Measurements from ENCODE around the gene AFG3L2. TPM values are rescaled to one million over a fixed set of nuclear protein-coding genes. Genes with fewer than 3 reads are reported as not detected.

AFG3L2 gene
- total and polyA plus RNA-seq, 2 of the 13 experiments (the other 11 are each of a cell fraction or from before 2014, with no cell fraction given): 28.6 to 86.9 TPM

- TF ChIP-seq CEBPZ (IDR thresholded peaks at IDR 0.05; ENCODE audit: low read length): no peak
- TF ChIP-seq MAX (IDR thresholded peaks at IDR 0.05): peak; percentile 91
- no peak for TF ChIP-seq FOXK2 (IDR thresholded peaks at IDR 0.05)
- no peak for TF ChIP-seq TCF12 (IDR thresholded peaks at IDR 0.05)
- no peak for TF ChIP-seq TCF12 (CRISPR knock-in tag; IDR thresholded peaks at IDR 0.05)
- TF ChIP-seq ZNF12 (CRISPR knock-in tag; IDR thresholded peaks at IDR 0.05): no peak
- TF ChIP-seq POLR2G (IDR thresholded peaks at IDR 0.05; ENCODE audit: low read depth, low read length): peak; percentile 81
- TF ChIP-seq HMGA1 (CRISPR knock-in tag; conservative IDR thresholded peaks at IDR 0.05): no peak
- TF ChIP-seq HNF4G (IDR thresholded peaks at IDR 0.05; ENCODE audit: borderline replicate concordance, low read depth, low read length): no peak
- TF ChIP-seq HNF4G (CRISPR knock-in tag; IDR thresholded peaks at IDR 0.05; ENCODE audit: borderline replicate concordance, low read depth): peak; percentile 61; the same call in 1 of the 2 replicates
- TF ChIP-seq POLR2AphosphoS2 (IDR thresholded peaks at IDR 0.05; ENCODE audit: low read depth, low read length): no peak
- peak; percentile 7; the same call in 1 of the 2 replicates for TF ChIP-seq ZNF44 (CRISPR knock-in tag; IDR thresholded peaks at IDR 0.05)
- TF ChIP-seq ZMYM4 (CRISPR knock-in tag; IDR thresholded peaks at IDR 0.05): peak; percentile 44
- 0 out of 2 replicates have a peak, but pooled peaks have one; percentile 7 for TF ChIP-seq AKAP8 (CRISPR knock-in tag; IDR thresholded peaks at IDR 0.05)
- TF ChIP-seq RFX3 (CRISPR knock-in tag; IDR thresholded peaks at IDR 0.05): no peak
- no peak; the same call in 1 of the 2 replicates for TF ChIP-seq KLF6 (CRISPR knock-in tag; IDR thresholded peaks at IDR 0.05)
- no peak for TF ChIP-seq RAD51 (IDR thresholded peaks at IDR 0.05; ENCODE audit: borderline replicate concordance)
- TF ChIP-seq ZNF605 (CRISPR knock-in tag; IDR thresholded peaks at IDR 0.05): no peak; the same call in 1 of the 2 replicates
- TF ChIP-seq REXO4 (CRISPR knock-in tag; IDR thresholded peaks at IDR 0.05; ENCODE audit: borderline replicate concordance): no peak
- TF ChIP-seq AFF4 (CRISPR knock-in tag; IDR thresholded peaks at IDR 0.05): no peak
- TF ChIP-seq ZFP62 (CRISPR knock-in tag; IDR thresholded peaks at IDR 0.05): no peak
- no peak; the same call in 1 of the 2 replicates for TF ChIP-seq PBX3 (CRISPR knock-in tag; IDR thresholded peaks at IDR 0.05; ENCODE audit: borderline replicate concordance)
- peak; percentile 88; the same call in 1 of the 2 replicates for TF ChIP-seq FLYWCH1 (CRISPR knock-in tag; IDR thresholded peaks at IDR 0.05)
Observed at GRCh38 chr18:12376754-12377555, at the start of gene AFG3L2 (continued).

Measured in HepG2 (cell line).